GM21825 (cell line): ENCODE measurements around the gene HSD11B2.

Experiments
- ATAC-seq: cut with Tn5 transposase; IDR thresholded peaks from one replicate; pipeline ENCODE4 v1.9.1; 2021; ENCODE audit warnings: mild to moderate bottlenecking, moderate library complexity; ENCODE audit not compliant: unreplicated experiment

The HSD11B2 gene

GRCh38 chr16:67396159-67397035 is 34.5 kb upstream of the HSD11B2 start:
- ATAC-seq: no peak

GRCh38 chr16:67397036-67397801 is 33.7 kb upstream of the HSD11B2 start:
- no peak for ATAC-seq

DNA sequence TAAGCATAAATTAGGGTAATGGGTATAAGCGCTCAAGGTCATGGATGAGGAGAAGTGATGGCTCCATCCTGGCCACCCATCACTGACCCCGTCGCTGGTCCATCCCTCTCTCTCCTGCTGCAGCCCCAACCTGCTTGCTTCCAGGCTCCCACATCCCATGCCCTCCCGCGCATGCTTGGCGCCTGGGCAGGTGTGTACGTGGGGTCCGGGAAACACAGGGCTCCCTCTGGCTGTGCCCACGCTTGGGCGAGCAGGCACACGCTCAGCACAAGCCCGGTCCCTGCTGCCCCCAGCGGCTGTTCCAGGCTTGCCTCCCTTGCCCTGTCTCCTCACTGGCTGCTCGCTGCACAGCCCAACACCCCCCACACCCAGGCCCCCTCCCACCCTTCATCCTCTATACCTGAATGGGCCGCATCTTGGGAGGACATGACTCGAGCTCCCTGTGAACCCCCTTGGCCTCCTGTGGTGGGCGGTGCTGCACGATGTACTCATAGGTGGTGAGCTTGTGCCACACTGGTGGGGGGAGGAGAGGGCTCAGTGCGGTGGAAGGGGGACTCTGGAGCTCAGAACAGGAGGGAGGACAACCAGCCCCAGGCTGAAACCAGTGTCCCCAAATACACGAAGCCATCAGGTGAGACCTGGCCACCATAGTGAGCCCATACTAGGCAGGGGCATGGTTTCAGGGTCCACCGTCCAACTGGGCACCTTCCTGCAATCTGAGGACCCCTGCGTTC is 32.9 kb upstream of the HSD11B2 start:
- ATAC-seq: no peak

DNA sequence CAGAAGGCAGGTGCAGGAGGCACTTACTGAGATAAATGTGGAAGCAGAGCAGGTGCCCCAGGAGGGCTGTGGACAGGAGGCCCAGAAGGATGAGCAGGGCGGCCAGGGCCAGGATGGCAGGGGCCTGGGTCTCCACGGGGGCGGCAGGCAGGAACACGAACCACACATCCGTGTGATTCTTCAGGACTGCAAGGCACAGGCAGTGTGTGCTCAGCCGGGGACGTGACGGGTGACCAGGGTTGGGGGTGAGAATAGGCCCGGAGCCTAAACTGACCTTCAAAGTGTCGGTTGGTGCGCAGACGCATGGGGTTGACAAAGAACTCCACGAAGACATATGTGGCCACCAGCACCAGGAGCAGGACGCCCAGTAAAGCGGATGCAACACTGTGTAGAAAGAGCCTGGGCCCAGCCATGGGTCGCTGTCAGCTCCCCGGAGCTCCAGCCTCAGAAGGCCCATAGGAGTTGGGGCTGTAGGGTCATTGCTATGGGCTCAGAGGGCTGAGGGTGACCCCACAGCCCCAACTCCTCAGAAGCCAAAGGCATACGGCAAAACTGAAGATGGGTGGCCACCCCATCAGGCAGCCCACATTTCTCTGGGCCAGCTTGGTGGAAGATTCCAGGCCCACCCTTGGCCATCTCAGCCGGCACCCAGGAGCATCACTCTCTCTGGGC is 32.2 kb upstream of the HSD11B2 start:
- no peak for ATAC-seq

DNA sequence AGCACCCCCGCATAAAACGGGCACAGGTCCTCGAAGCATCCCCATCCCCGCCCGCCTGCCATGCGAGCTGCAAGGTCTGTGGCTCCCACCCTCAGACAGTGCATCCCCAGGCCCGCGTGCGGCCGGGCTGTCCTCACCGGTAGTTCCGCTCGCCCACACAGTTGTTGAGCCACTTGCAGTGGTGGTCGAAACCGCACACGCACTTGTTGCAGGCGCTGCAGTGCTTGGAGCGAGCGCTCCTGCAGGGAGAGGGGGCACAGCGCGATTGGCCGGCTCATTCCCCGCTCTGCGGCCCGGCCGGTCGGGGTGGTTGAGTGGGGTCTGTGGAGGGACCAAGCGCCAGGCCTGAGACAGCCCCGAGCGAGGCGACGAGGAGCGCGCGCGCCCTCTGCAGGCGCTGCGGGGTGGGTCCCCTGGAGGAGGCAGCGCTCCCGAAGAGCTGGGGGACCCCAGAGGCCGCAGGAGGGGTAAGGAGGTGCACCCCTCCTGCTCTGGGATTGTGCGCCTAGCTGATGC is 31.6 kb upstream of the HSD11B2 start:
- no peak for ATAC-seq

- ATAC-seq: no peak
These were observed 30.9 kb upstream of the HSD11B2 start for GRCh38 chr16:67399749-67400704.

GRCh38 chr16:67400901-67401300 is 30.0 kb upstream of the HSD11B2 start:
- no peak for ATAC-seq

- ATAC-seq: no peak
These were observed 26.9 kb upstream of the HSD11B2 start for GRCh38 chr16:67403976-67404555.

GRCh38 chr16:67404740-67405226 is 26.1 kb upstream of the HSD11B2 start:
- no peak for ATAC-seq

GRCh38 chr16:67405336-67405735 is 25.6 kb upstream of the HSD11B2 start:
- ATAC-seq: no peak

DNA sequence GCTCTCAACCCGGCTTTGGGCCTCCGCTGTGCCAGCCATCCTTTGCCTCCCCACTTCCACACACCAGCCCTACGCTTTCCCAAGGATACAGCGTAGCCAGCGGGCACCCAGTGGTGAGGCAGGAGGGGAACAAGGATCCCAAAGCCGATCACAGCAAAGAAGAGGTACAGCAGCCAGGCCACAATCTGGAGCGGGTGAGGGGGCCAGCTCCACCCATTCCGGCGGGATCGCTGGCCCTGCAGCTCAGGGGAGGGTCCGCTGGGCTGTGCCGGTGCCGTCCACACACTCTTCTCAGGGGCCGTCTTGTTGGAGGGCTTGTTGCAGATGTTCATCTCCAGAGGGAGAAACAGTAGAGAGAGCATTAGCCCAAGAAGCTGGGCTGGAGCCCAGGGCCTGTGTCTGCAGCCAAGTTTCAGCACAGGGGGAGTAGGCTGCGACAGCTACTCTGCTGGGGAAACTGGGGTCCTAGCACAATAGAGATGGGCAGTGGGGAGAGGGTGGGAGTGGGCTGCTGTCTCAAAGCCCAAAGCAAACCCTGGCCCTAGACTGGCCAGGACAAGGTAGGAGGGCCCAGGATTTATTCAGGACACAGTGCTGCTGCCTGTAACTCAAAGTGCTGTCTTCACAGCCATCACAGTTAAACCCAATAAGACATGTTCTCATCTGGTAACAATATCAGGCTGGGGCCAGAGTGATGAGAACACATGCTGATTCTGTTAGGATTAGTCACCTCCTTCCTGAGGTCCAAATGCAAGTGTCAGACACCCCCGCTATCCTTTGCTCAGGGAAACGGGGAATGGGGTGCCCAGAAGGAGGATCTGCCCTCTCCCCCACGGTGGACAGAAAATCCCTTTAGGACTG is 24.6 kb upstream of the HSD11B2 start:
- ATAC-seq: no peak

DNA sequence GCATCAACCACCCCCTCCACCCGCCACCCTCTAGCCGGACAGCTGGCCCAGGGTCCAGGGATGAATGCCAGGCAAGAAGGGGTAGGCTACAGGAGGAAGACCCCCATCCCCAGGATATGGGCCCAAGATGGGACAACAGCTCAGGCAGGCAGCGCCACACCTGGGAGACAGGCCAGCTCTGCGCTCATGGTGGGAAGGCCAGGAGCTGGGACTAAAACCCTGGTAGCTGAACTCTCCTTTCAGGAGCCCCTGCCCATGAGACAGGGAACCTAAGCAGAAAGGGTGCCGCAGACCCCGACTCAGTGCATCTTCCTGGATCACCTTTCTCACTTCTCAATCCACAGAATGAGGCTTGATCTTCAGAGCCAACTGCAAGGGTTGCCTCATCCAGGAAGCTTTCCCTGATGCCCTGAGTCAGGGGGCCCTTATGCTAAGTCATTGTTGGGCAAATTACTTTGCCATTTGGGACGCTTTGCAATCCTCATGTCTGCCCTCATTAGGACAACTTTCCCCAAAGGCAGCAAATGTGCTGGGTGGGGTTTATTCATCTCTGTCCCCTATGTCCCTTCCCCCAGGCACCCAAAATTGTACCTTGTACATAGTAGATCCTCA is 23.6 kb upstream of the HSD11B2 start:
- no peak for ATAC-seq

DNA sequence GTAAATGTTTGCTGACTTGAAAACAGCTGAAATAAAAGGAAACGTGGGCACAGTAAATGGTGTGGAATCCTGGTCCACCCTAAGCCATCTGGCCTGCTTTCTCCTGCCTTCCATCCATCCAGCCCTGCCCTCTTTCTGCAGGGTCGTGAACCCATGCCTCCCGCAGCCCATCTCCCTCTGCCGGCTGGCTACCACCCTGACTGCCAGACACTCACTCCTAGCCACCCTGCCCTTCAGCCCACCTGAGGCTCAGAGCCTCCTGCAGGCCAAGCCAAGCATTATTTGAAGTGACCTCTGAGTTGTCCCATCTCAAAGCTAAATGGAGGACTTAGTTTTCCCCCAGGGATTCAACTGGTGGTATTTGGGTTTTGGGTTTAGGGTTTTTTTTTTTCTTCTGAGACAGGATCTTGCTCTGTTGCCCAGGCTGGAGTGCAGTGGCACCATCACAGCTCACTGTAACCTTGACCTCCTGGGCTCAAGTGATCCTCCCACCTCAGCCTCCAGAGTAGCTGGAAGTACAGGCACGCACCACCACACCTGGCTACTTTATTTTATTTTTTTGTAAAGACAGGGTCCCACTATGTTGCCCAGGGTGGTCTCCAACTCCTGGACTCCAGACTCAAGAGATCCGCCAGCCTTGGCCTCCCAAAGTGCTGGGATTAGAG is 23.0 kb upstream of the HSD11B2 start:
- no peak for ATAC-seq

GRCh38 chr16:67409631-67410030 is 21.3 kb upstream of the HSD11B2 start:
- ATAC-seq: no peak

DNA sequence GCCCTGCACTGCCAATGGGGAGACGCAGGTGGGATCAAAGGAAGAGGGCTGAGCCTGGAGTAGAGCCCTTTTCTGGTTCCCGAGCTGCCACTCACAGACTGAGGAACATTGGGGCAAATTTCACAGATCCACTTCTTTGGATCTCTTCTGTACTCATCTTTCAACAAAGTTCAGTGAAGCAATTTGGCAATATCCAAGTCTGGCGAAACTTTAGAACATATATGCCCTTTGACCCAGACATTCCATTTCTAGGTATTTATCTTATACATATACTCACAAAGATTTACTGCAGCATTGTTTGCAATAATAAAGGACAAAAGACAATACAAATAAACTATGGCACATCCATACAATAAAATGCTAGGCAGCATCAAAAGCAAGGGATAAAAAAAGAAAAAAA is 19.6 kb upstream of the HSD11B2 start:
- no peak for ATAC-seq

DNA sequence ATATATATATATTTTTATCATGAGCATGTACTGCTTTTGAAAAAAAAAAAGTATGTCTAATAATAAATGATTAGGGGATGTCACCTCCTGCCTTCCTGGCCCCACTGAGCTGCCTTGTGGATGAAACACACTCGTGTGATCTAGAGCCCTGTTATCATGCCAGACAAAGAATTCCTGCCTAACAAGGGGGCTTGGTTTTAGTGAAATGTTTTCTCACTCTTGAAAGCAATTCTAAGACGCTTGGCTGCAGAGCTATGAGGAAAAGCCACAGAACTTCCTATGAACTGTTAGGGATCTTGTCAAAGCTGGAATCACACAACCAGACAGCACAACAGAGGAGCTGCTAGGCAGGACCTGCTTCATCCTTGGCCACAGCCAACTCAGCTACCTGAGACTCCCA is 18.6 kb upstream of the HSD11B2 start:
- ATAC-seq: no peak
